MM.1S (cell line): ENCODE data around the gene NRG2.

ENCODE experiments used
- DNase-seq: peaks from one replicate; pipeline ENCODE4 v3.0.0-alpha.2; 2015
- H2AFZ ChIP-seq: fragments of 300-600 bp; sonication (generic); 2 replicates; pipeline ENCODE4 v1.6.0; 2016; ENCODE audit warnings: antibody characterized with exemption, low read length
- H3F3A ChIP-seq: fragments of 300-600 bp; sonication (generic); 2 replicates; pipeline ENCODE4 v1.6.1; 2016; ENCODE audit warnings: mild to moderate bottlenecking, antibody characterized with exemption, low read length, moderate library complexity, mixed read lengths; ENCODE audit not compliant: insufficient read depth
- H3K27ac ChIP-seq: fragments of 300-600 bp; sonication (generic); 2 replicates; pipeline ENCODE4 v1.5.1; 2016; ENCODE audit warnings: mild to moderate bottlenecking, low read length
- H3K27me3 ChIP-seq: fragments of 300-600 bp; sonication (generic); replicated peaks from 2 replicates; pipeline ENCODE4 v1.6.0; 2016; ENCODE audit warnings: low read length; ENCODE audit not compliant: insufficient read depth
- H3K36me3 ChIP-seq: fragments of 300-600 bp; sonication (generic); replicated peaks from 2 replicates; pipeline ENCODE4 v1.6.1; 2016; ENCODE audit warnings: mild to moderate bottlenecking, low read length, mixed read lengths; ENCODE audit not compliant: insufficient read depth
- H3K4me1 ChIP-seq: fragments of 300-600 bp; sonication (generic); 2 replicates; pipeline ENCODE4 v1.6.1; 2016; ENCODE audit warnings: low read length, mixed read lengths
- H3K4me2 ChIP-seq: fragments of 300-600 bp; sonication (generic); 2 replicates; pipeline ENCODE4 v1.6.0; 2016; ENCODE audit warnings: low read depth, low read length
- H3K4me3 ChIP-seq: fragments of 300-600 bp; sonication (generic); 2 replicates; pipeline ENCODE4 v1.5.1; 2016; ENCODE audit warnings: low read length, mixed read lengths
- H3K79me2 ChIP-seq: fragments of 300-600 bp; sonication (generic); 2 replicates; pipeline ENCODE4 v1.6.1; 2016; ENCODE audit warnings: mixed run types, low read length, mixed read lengths
- H3K9ac ChIP-seq: fragments of 300-600 bp; sonication (generic); 2 replicates; pipeline ENCODE4 v1.6.1; 2016; ENCODE audit warnings: low read length, mixed read lengths
- H3K9me2 ChIP-seq: fragments of 300-600 bp; sonication (generic); replicated peaks from 2 replicates; pipeline ENCODE4 v1.6.1; 2016; ENCODE audit warnings: mild to moderate bottlenecking, low read length, mixed read lengths; ENCODE audit not compliant: insufficient read depth
- H3K9me3 ChIP-seq: fragments of 300-600 bp; sonication (generic); replicated peaks from 2 replicates; pipeline ENCODE4 v1.6.1; 2016; ENCODE audit warnings: mild to moderate bottlenecking, low read length, mixed read lengths; ENCODE audit not compliant: insufficient read depth
- H4K20me1 ChIP-seq: fragments of 300-600 bp; sonication (generic); 2 replicates; pipeline ENCODE4 v1.6.1; 2016; ENCODE audit warnings: mild to moderate bottlenecking, low read length, moderate library complexity, mixed read lengths; ENCODE audit not compliant: insufficient read depth
- EZH2 ChIP-seq: fragments of 300-600 bp; sonication (generic); optimal IDR thresholded peaks from 2 replicates; pipeline ENCODE3; 2017; ENCODE audit warnings: low read depth, mild to moderate bottlenecking, antibody characterized with exemption, low read length, mixed read lengths
- EZH2phosphoT487 ChIP-seq: fragments of 300-600 bp; sonication (generic); IDR thresholded peaks from 2 replicates; pipeline ENCODE4 v1.6.1; 2018; ENCODE audit warnings: antibody characterized with exemption, low read length
- TF ChIP-seq, protein P1 (sequence below): fragments of 300-600 bp; sonication (generic); IDR thresholded peaks from 2 replicates; pipeline ENCODE4 v1.5.1; 2016; ENCODE audit warnings: antibody characterized with exemption, low read length, mixed read lengths

NRG2 gene

DNA sequence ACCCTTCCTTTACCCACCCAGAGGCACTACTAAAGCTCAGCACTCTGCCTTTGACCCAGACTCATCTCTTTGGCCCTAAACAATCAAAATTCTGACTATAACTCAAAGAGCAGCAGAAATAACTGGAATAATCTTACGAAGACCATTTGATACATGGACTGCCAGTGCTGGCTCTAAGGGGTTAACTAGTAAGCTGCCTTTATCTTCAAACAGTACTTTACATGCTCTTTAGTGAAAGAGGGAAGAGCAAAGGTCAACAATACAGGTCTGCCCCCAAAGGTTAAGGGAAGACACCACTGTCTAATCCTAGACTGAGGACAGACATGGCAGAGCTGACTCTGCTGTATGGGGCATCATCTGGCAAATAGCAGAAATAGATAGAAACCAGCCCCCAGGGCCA is 45.8 kb downstream of the NRG2 start:
- TF ChIP-seq, protein P1, sequence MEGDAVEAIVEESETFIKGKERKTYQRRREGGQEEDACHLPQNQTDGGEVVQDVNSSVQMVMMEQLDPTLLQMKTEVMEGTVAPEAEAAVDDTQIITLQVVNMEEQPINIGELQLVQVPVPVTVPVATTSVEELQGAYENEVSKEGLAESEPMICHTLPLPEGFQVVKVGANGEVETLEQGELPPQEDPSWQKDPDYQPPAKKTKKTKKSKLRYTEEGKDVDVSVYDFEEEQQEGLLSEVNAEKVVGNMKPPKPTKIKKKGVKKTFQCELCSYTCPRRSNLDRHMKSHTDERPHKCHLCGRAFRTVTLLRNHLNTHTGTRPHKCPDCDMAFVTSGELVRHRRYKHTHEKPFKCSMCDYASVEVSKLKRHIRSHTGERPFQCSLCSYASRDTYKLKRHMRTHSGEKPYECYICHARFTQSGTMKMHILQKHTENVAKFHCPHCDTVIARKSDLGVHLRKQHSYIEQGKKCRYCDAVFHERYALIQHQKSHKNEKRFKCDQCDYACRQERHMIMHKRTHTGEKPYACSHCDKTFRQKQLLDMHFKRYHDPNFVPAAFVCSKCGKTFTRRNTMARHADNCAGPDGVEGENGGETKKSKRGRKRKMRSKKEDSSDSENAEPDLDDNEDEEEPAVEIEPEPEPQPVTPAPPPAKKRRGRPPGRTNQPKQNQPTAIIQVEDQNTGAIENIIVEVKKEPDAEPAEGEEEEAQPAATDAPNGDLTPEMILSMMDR: no peak
- H3K4me3 ChIP-seq: no peak overlapping the region
- H3K9me3 ChIP-seq: no peaks in the 10 kb centered on the region
- no peaks in the 10 kb centered on the region for H3K9me2 ChIP-seq
- H3K9ac ChIP-seq: no peak overlapping the region
- H3K4me1 ChIP-seq: no peaks in the 10 kb centered on the region
- H3K27ac ChIP-seq: no peak overlapping the region
- H3K4me2 ChIP-seq: no peak overlapping the region
- no peaks in the 10 kb centered on the region for H3K79me2 ChIP-seq
- no peak overlapping the region for H2AFZ ChIP-seq
- H4K20me1 ChIP-seq: no peaks in the 10 kb centered on the region
- DNase-seq: no peak
- H3F3A ChIP-seq: no peaks in the 10 kb centered on the region
- no peaks in the 10 kb centered on the region for H3K27me3 ChIP-seq
- H3K36me3 ChIP-seq: no peaks in the 10 kb centered on the region

DNA sequence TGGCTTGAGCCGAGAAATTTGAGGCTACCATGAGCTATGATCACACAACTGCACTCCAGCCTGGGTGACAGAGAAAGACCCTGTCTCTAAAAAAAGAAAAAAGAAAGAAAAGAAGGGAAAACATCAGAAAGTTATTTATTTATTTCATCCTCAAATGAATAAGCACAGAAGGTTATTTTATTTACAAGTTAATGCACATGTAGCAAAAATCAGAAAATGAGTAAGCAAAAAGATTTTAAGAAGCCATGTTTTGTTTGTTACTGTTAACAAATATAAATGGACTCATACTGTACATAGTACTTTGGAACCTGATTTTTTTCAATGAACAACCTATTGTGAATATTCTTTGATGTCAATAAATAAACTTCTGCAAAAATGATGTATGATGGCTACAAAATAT is 47.2 kb downstream of the NRG2 start:
- Histone ChIP-seq H3K4me3 (no peak overlapping the region), H3K9ac (no peak overlapping the region), H3F3A (no peaks in the 10 kb centered on the region), H2AFZ (no peak overlapping the region), H3K36me3 (no peaks in the 10 kb centered on the region), H3K27ac (no peak overlapping the region), H3K4me2 (no peak overlapping the region), H3K79me2 (no peaks in the 10 kb centered on the region), H3K9me3 (no peaks in the 10 kb centered on the region), H3K27me3 (no peaks in the 10 kb centered on the region), H4K20me1 (no peaks in the 10 kb centered on the region), H3K9me2 (no peaks in the 10 kb centered on the region), H3K4me1 (no peaks in the 10 kb centered on the region)
- DNase-seq: no peak
- no peak for TF ChIP-seq EZH2
- TF ChIP-seq, protein P1: no peak
- no peak for TF ChIP-seq EZH2phosphoT487

- H3F3A ChIP-seq: no peaks in the 10 kb centered on the region
- H3K9ac ChIP-seq: no peak overlapping the region
- no peak for DNase-seq
- no peak overlapping the region for H3K4me3 ChIP-seq
- no peaks in the 10 kb centered on the region for H3K4me1 ChIP-seq
- H3K27ac ChIP-seq: no peak overlapping the region
- H2AFZ ChIP-seq: no peak overlapping the region
- H3K27me3 ChIP-seq: no peaks in the 10 kb centered on the region
- TF ChIP-seq, protein P1: no peak
- TF ChIP-seq EZH2phosphoT487 (no peak), EZH2 (no peak)
- no peaks in the 10 kb centered on the region for H3K9me2 ChIP-seq
- H4K20me1 ChIP-seq: no peaks in the 10 kb centered on the region
- H3K9me3 ChIP-seq: no peaks in the 10 kb centered on the region
- no peaks in the 10 kb centered on the region for H3K36me3 ChIP-seq
- H3K4me2 ChIP-seq: no peak overlapping the region
- no peaks in the 10 kb centered on the region for H3K79me2 ChIP-seq
Measured at GRCh38 chr5:139994234-139994633, 48.9 kb downstream of the NRG2 start.

- no peak overlapping the region for H3K27ac ChIP-seq
- no peak overlapping the region for H3K4me2 ChIP-seq
- H3K9me2 ChIP-seq: no peaks in the 10 kb centered on the region
- no peak for DNase-seq
- H3F3A ChIP-seq: no peaks in the 10 kb centered on the region
- no peak for TF ChIP-seq EZH2phosphoT487
- no peaks in the 10 kb centered on the region for H3K36me3 ChIP-seq
- H3K4me3 ChIP-seq: no peak overlapping the region
- H3K9me3 ChIP-seq: no peaks in the 10 kb centered on the region
- H2AFZ ChIP-seq: no peak overlapping the region
- no peak overlapping the region for H3K9ac ChIP-seq
- no peaks in the 10 kb centered on the region for H3K79me2 ChIP-seq
- H3K27me3 ChIP-seq: no peaks in the 10 kb centered on the region
- no peaks in the 10 kb centered on the region for H3K4me1 ChIP-seq
- no peaks in the 10 kb centered on the region for H4K20me1 ChIP-seq
Measured at GRCh38 chr5:139985733-139986132, 57.4 kb downstream of the NRG2 start.
